DOHH2 (cell line): Measurements from ENCODE around the gene DRG2.

Source experiments
- EZH2phosphoT487 ChIP-seq: fragments of 200-600 bp; sonication (generic); IDR thresholded peaks from 2 replicates; pipeline ENCODE4 v1.6.1; 2017; ENCODE audit warnings: borderline replicate concordance, mild to moderate bottlenecking, antibody characterized with exemption, low read length, moderate library complexity, mixed read lengths
- TF ChIP-seq, protein P1 (sequence below): fragments of 200-600 bp; sonication (generic); IDR thresholded peaks from one replicate; pipeline ENCODE4 v1.5.1; 2014; ENCODE audit warnings: antibody characterized with exemption, mild to moderate bottlenecking, low read depth, low read length; ENCODE audit not compliant: poor library complexity, severe bottlenecking

DNA sequence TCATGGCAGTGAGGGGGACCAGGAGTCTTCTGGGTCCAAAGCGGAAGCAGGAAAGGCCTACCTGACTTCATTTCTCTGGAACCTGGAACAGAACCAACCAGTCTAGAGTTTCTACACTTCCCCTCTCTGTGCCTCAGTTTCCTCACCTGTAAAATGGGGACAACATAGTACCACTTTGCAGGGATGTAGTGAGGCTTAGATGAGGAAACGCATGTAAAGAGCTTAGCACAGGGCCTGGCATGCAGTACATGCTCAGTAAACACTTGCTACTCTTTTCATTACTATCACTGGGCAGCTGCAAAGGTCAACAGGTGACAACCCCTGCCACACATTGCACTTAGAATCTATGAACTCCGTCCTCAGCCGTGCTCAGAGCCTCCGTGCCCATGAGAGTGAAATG lies 45.0 kb downstream of the DRG2 start:
- TF ChIP-seq, protein P1, sequence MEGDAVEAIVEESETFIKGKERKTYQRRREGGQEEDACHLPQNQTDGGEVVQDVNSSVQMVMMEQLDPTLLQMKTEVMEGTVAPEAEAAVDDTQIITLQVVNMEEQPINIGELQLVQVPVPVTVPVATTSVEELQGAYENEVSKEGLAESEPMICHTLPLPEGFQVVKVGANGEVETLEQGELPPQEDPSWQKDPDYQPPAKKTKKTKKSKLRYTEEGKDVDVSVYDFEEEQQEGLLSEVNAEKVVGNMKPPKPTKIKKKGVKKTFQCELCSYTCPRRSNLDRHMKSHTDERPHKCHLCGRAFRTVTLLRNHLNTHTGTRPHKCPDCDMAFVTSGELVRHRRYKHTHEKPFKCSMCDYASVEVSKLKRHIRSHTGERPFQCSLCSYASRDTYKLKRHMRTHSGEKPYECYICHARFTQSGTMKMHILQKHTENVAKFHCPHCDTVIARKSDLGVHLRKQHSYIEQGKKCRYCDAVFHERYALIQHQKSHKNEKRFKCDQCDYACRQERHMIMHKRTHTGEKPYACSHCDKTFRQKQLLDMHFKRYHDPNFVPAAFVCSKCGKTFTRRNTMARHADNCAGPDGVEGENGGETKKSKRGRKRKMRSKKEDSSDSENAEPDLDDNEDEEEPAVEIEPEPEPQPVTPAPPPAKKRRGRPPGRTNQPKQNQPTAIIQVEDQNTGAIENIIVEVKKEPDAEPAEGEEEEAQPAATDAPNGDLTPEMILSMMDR = no peak
- no peak for TF ChIP-seq EZH2phosphoT487
